ENCODE results near the gene TRIM8.
A peak's percentile ranks its signal among the peaks of the same experiment; 100 is the strongest.

TRIM8 gene

GRCh38 chr10:102648889-102649796, 4.9 kb downstream of the TRIM8 start:
- no peaks in the 10 kb centered on the region for H3K9me3 Mint-ChIP-seq
- peak; percentile 50 to 53 for DNase-seq

GRCh38 chr10:102649797-102650654, 5.7 kb downstream of the TRIM8 start:
- Mint-ChIP-seq H3K4me3 (peak overlapping the region; percentile 86 to 96), H3K27me3 (no peaks in the 10 kb centered on the region), H3K27ac (peak overlapping the region; percentile 71 to 80), H3K9me3 (no peaks in the 10 kb centered on the region), H3K4me1 (peaks cover 93% of the 10 kb centered on the region)
- ATAC-seq: no peak
- DNase-seq: no peak

More at GRCh38 chr10:102648889-102649796, 4.9 kb downstream of the TRIM8 start:
- Mint-ChIP-seq H3K4me1 (peaks cover 84% of the 10 kb centered on the region), H3K4me3 (peak overlapping the region; percentile 86 to 96), H3K27me3 (no peaks in the 10 kb centered on the region), H3K27ac (peak overlapping the region; percentile 16 to 80)
- ATAC-seq: peak; percentile 6

GRCh38 chr10:102650655-102651454, 6.6 kb downstream of the TRIM8 start:
- DNase-seq: no peak
- H3K9me3 Mint-ChIP-seq: no peaks in the 10 kb centered on the region
- H3K27ac Mint-ChIP-seq: peak overlapping the region; percentile 74 to 94
- H3K4me3 Mint-ChIP-seq: peak overlapping the region; percentile 73 to 96
- H3K4me1 Mint-ChIP-seq: peaks cover 93% of the 10 kb centered on the region
- ATAC-seq: no peak
- H3K27me3 Mint-ChIP-seq: no peaks in the 10 kb centered on the region

GRCh38 chr10:102651455-102652169, 7.3 kb downstream of the TRIM8 start:
- no peaks in the 10 kb centered on the region for H3K9me3 Mint-ChIP-seq
- H3K4me1 Mint-ChIP-seq: peaks cover 87% of the 10 kb centered on the region
- peak overlapping the region; percentile 74 to 94 for H3K27ac Mint-ChIP-seq
- no peak for ATAC-seq
- no peaks in the 10 kb centered on the region for H3K27me3 Mint-ChIP-seq
- peak overlapping the region; percentile 73 to 96 for H3K4me3 Mint-ChIP-seq
- DNase-seq: no peak

- Mint-ChIP-seq H3K4me3 (peak overlapping the region; percentile 73 to 96), H3K27me3 (no peaks in the 10 kb centered on the region), H3K4me1 (peaks cover 87% of the 10 kb centered on the region), H3K9me3 (no peaks in the 10 kb centered on the region), H3K27ac (peak overlapping the region; percentile 14 to 88)
- ATAC-seq: peak; percentile 26
- DNase-seq: no peak
Observed at GRCh38 chr10:102652170-102652916, 8.1 kb downstream of the TRIM8 start.

GRCh38 chr10:102653060-102653459, 8.8 kb downstream of the TRIM8 start:
- DNase-seq (no peak), ATAC-seq (no peak)
- H3K4me3 Mint-ChIP-seq: peak overlapping the region in 1 of 2 donors; percentile 5
- peaks cover 87% of the 10 kb centered on the region for H3K4me1 Mint-ChIP-seq
- no peaks in the 10 kb centered on the region for H3K27me3 Mint-ChIP-seq
- H3K27ac Mint-ChIP-seq: peak overlapping the region in 1 of 2 donors; percentile 15
- no peaks in the 10 kb centered on the region for H3K9me3 Mint-ChIP-seq

GRCh38 chr10:102654566-102654965, 10.3 kb downstream of the TRIM8 start:
- H3K4me1 Mint-ChIP-seq: peaks cover 87% of the 10 kb centered on the region

GRCh38 chr10:102654969-102655368, 10.7 kb downstream of the TRIM8 start:
- DNase-seq (no peak), ATAC-seq (no peak)
- H3K4me3 Mint-ChIP-seq: no peak overlapping the region
- H3K27ac Mint-ChIP-seq: no peak overlapping the region
- H3K9me3 Mint-ChIP-seq: no peaks in the 10 kb centered on the region
- no peaks in the 10 kb centered on the region for H3K27me3 Mint-ChIP-seq
- H3K4me1 Mint-ChIP-seq: peaks cover 87% of the 10 kb centered on the region

More at GRCh38 chr10:102654566-102654965, 10.3 kb downstream of the TRIM8 start:
- H3K4me3 Mint-ChIP-seq: no peak overlapping the region
- H3K27me3 Mint-ChIP-seq: no peaks in the 10 kb centered on the region
- no peak overlapping the region for H3K27ac Mint-ChIP-seq
- no peaks in the 10 kb centered on the region for H3K9me3 Mint-ChIP-seq
- no peak for ATAC-seq
- DNase-seq: no peak

- Mint-ChIP-seq H3K27me3 (no peaks in the 10 kb centered on the region), H3K27ac (peak overlapping the region in 1 of 2 donors; percentile 44), H3K9me3 (no peaks in the 10 kb centered on the region), H3K4me3 (no peak overlapping the region), H3K4me1 (peaks cover 87% of the 10 kb centered on the region)
- ATAC-seq (no peak), DNase-seq (no peak)
Observed at GRCh38 chr10:102656026-102656425, 11.7 kb downstream of the TRIM8 start.

- Mint-ChIP-seq H3K4me3 (no peak overlapping the region), H3K27ac (no peak overlapping the region), H3K4me1 (peaks cover 87% of the 10 kb centered on the region), H3K27me3 (no peaks in the 10 kb centered on the region), H3K9me3 (no peaks in the 10 kb centered on the region)
- DNase-seq (no peak), ATAC-seq (no peak)
Observed at GRCh38 chr10:102656791-102657371, 12.6 kb downstream of the TRIM8 start.

GRCh38 chr10:102657451-102657850, 13.2 kb downstream of the TRIM8 start:
- Mint-ChIP-seq H3K4me1 (peaks cover 87% of the 10 kb centered on the region), H3K4me3 (no peak overlapping the region), H3K27ac (no peak overlapping the region), H3K27me3 (no peaks in the 10 kb centered on the region), H3K9me3 (no peaks in the 10 kb centered on the region)
- no peak for DNase-seq
- no peak for ATAC-seq

GRCh38 chr10:102657984-102658724, 13.9 kb downstream of the TRIM8 start:
- no peak for ATAC-seq
- H3K27ac Mint-ChIP-seq: peak overlapping the region in 1 of 2 donors; percentile 44
- H3K4me3 Mint-ChIP-seq: no peak overlapping the region
- H3K27me3 Mint-ChIP-seq: no peaks in the 10 kb centered on the region
- no peaks in the 10 kb centered on the region for H3K9me3 Mint-ChIP-seq
- no peak for DNase-seq
- H3K4me1 Mint-ChIP-seq: peaks cover 83% of the 10 kb centered on the region

GRCh38 chr10:102658802-102659201, 14.5 kb downstream of the TRIM8 start:
- Mint-ChIP-seq H3K27ac (no peak overlapping the region), H3K4me3 (no peak overlapping the region), H3K27me3 (no peaks in the 10 kb centered on the region), H3K9me3 (no peaks in the 10 kb centered on the region), H3K4me1 (peaks cover 77% of the 10 kb centered on the region)
- ATAC-seq: no peak
- DNase-seq: no peak

Data from stimulated activated naive CD8-positive, alpha-beta T cell treated with anti-CD3 and anti-CD28 coated beads, Interleukin-15, amount 100 ng/mL, for 72 hours (primary cell).